MM.1S (cell line): ENCODE measurements around the gene IL1RAP.

Source experiments
- DNase-seq: peaks from one replicate; pipeline ENCODE4 v3.0.0-alpha.2; 2015
- H2AFZ ChIP-seq: fragments of 300-600 bp; sonication (generic); 2 replicates; pipeline ENCODE4 v1.6.0; 2016; ENCODE audit warnings: antibody characterized with exemption, low read length
- H3F3A ChIP-seq: fragments of 300-600 bp; sonication (generic); 2 replicates; pipeline ENCODE4 v1.6.1; 2016; ENCODE audit warnings: mild to moderate bottlenecking, antibody characterized with exemption, low read length, moderate library complexity, mixed read lengths; ENCODE audit not compliant: insufficient read depth
- H3K27ac ChIP-seq: fragments of 300-600 bp; sonication (generic); 2 replicates; pipeline ENCODE4 v1.5.1; 2016; ENCODE audit warnings: mild to moderate bottlenecking, low read length
- H3K27me3 ChIP-seq: fragments of 300-600 bp; sonication (generic); replicated peaks from 2 replicates; pipeline ENCODE4 v1.6.0; 2016; ENCODE audit warnings: low read length; ENCODE audit not compliant: insufficient read depth
- H3K36me3 ChIP-seq: fragments of 300-600 bp; sonication (generic); replicated peaks from 2 replicates; pipeline ENCODE4 v1.6.1; 2016; ENCODE audit warnings: mild to moderate bottlenecking, low read length, mixed read lengths; ENCODE audit not compliant: insufficient read depth
- H3K4me1 ChIP-seq: fragments of 300-600 bp; sonication (generic); 2 replicates; pipeline ENCODE4 v1.6.1; 2016; ENCODE audit warnings: low read length, mixed read lengths
- H3K4me2 ChIP-seq: fragments of 300-600 bp; sonication (generic); 2 replicates; pipeline ENCODE4 v1.6.0; 2016; ENCODE audit warnings: low read depth, low read length
- H3K4me3 ChIP-seq: fragments of 300-600 bp; sonication (generic); 2 replicates; pipeline ENCODE4 v1.5.1; 2016; ENCODE audit warnings: low read length, mixed read lengths
- H3K79me2 ChIP-seq: fragments of 300-600 bp; sonication (generic); 2 replicates; pipeline ENCODE4 v1.6.1; 2016; ENCODE audit warnings: mixed run types, low read length, mixed read lengths
- H3K9ac ChIP-seq: fragments of 300-600 bp; sonication (generic); 2 replicates; pipeline ENCODE4 v1.6.1; 2016; ENCODE audit warnings: low read length, mixed read lengths
- H3K9me2 ChIP-seq: fragments of 300-600 bp; sonication (generic); replicated peaks from 2 replicates; pipeline ENCODE4 v1.6.1; 2016; ENCODE audit warnings: mild to moderate bottlenecking, low read length, mixed read lengths; ENCODE audit not compliant: insufficient read depth
- H3K9me3 ChIP-seq: fragments of 300-600 bp; sonication (generic); replicated peaks from 2 replicates; pipeline ENCODE4 v1.6.1; 2016; ENCODE audit warnings: mild to moderate bottlenecking, low read length, mixed read lengths; ENCODE audit not compliant: insufficient read depth
- H4K20me1 ChIP-seq: fragments of 300-600 bp; sonication (generic); 2 replicates; pipeline ENCODE4 v1.6.1; 2016; ENCODE audit warnings: mild to moderate bottlenecking, low read length, moderate library complexity, mixed read lengths; ENCODE audit not compliant: insufficient read depth
- CTCF ChIP-seq: fragments of 300-600 bp; sonication (generic); IDR thresholded peaks from 2 replicates; pipeline ENCODE4 v1.5.1; 2016; ENCODE audit warnings: antibody characterized with exemption, low read length, mixed read lengths
- EZH2 ChIP-seq: fragments of 300-600 bp; sonication (generic); optimal IDR thresholded peaks from 2 replicates; pipeline ENCODE3; 2017; ENCODE audit warnings: low read depth, mild to moderate bottlenecking, antibody characterized with exemption, low read length, mixed read lengths
- EZH2phosphoT487 ChIP-seq: fragments of 300-600 bp; sonication (generic); IDR thresholded peaks from 2 replicates; pipeline ENCODE4 v1.6.1; 2018; ENCODE audit warnings: antibody characterized with exemption, low read length

Gene IL1RAP

GRCh38 chr3:190594171-190594570 lies 80.3 kb downstream of the IL1RAP start:
- Histone ChIP-seq H3K9me2 (no peaks in the 10 kb centered on the region), H2AFZ (no peak overlapping the region), H3K9me3 (no peaks in the 10 kb centered on the region), H4K20me1 (no peaks in the 10 kb centered on the region), H3K36me3 (no peaks in the 10 kb centered on the region), H3K4me1 (no peaks in the 10 kb centered on the region), H3K9ac (no peak overlapping the region), H3K4me2 (no peak overlapping the region), H3K4me3 (no peak overlapping the region), H3K79me2 (no peaks in the 10 kb centered on the region), H3K27ac (no peak overlapping the region), H3K27me3 (no peaks in the 10 kb centered on the region), H3F3A (no peaks in the 10 kb centered on the region)
- no peak for DNase-seq
- TF ChIP-seq CTCF (no peak), EZH2phosphoT487 (no peak), EZH2 (no peak)

- Histone ChIP-seq H3K9me2 (no peaks in the 10 kb centered on the region), H3K27ac (no peak overlapping the region), H3K79me2 (no peaks in the 10 kb centered on the region), H3K4me2 (no peak overlapping the region), H3K4me3 (no peak overlapping the region), H3K36me3 (no peaks in the 10 kb centered on the region), H3F3A (no peaks in the 10 kb centered on the region), H2AFZ (no peak overlapping the region), H3K4me1 (no peaks in the 10 kb centered on the region), H3K9ac (no peak overlapping the region), H3K27me3 (no peaks in the 10 kb centered on the region), H4K20me1 (no peaks in the 10 kb centered on the region), H3K9me3 (no peaks in the 10 kb centered on the region)
- no peak for DNase-seq
- TF ChIP-seq EZH2, result no peak
- TF ChIP-seq CTCF, result no peak
- no peak for TF ChIP-seq EZH2phosphoT487
Measured at GRCh38 chr3:190595179-190595795, 81.4 kb downstream of the IL1RAP start.

- Histone ChIP-seq H4K20me1 (no peaks in the 10 kb centered on the region), H2AFZ (no peak overlapping the region), H3K36me3 (no peaks in the 10 kb centered on the region), H3K79me2 (no peaks in the 10 kb centered on the region), H3F3A (no peaks in the 10 kb centered on the region), H3K4me1 (no peaks in the 10 kb centered on the region), H3K27ac (no peak overlapping the region), H3K9me3 (no peaks in the 10 kb centered on the region), H3K27me3 (no peaks in the 10 kb centered on the region), H3K4me2 (no peak overlapping the region), H3K4me3 (no peak overlapping the region), H3K9ac (no peak overlapping the region), H3K9me2 (no peaks in the 10 kb centered on the region)
- TF ChIP-seq EZH2phosphoT487 (no peak), EZH2 (no peak), CTCF (no peak)
- DNase-seq, result no peak
Measured at GRCh38 chr3:190595807-190596206, 81.9 kb downstream of the IL1RAP start.
